Endometrial microvascular endothelial cells (primary cell): ENCODE data around the gene GABRA1. TPM values are rescaled to one million over a fixed set of nuclear protein-coding genes. Genes with fewer than 3 reads are reported as not detected.

Source experiments
- in situ Hi-C: cut with HindIII; loops from 2 replicates; pipeline ENCODE4 v1.10.0; 2017; ENCODE audit warnings: low sequenced_read_pairs, low pct_unique_long_range_greater_than_20kb; ENCODE audit errors: inconsistent ontology term
- total RNA-seq: library from RNA; depleted of rRNA; stranded (reverse); fragments of >200 nt; gene quantifications from one replicate; pipeline ENCODE4 v1.2.3, GENCODE V29; 2015; ENCODE audit errors: inconsistent ontology term

The GABRA1 gene
- total RNA-seq, 1 donor from 2014 or later, result not detected

- in situ Hi-C loops, result no loop called here
These were observed 99.0 kb downstream of the GABRA1 start for GRCh38 chr5:161946911-161947310.

Other genes with a start within 250 kb of the GABRA1 start
- not detected for gene GABRA6, start 162.4 kb upstream of the GABRA1 start, total RNA-seq
- gene GABRG2, start 219.7 kb downstream of the GABRA1 start, total RNA-seq, result not detected